ENCODE data around the gene MUC12.
"Not testable (repeated sequence)": the region's sequence is repeated elsewhere in the genome, so short reads cannot be mapped to it uniquely, and the experiment has no call there.

MUC12 gene

GRCh38 chr7:100984241-100984918 is 15.0 kb downstream of the MUC12 start:
- H3K36me3 Mint-ChIP-seq (ENCODE audit: insufficient read depth); H3K27me3 Mint-ChIP-seq; DNase-seq; H3K9me3 Mint-ChIP-seq; ATAC-seq (replicated peaks); H3K4me1 Mint-ChIP-seq (ENCODE audit: low read depth in 2 of 2); H3K4me3 Mint-ChIP-seq: not testable (repeated sequence)
- peak overlapping the region; percentile 32 to 58 for H3K27ac Mint-ChIP-seq

GRCh38 chr7:100985033-100985797 is 15.8 kb downstream of the MUC12 start:
- not testable (repeated sequence) for H3K9me3 Mint-ChIP-seq; H3K4me3 Mint-ChIP-seq; ATAC-seq (replicated peaks); H3K36me3 Mint-ChIP-seq (ENCODE audit: insufficient read depth); H3K27ac Mint-ChIP-seq; DNase-seq; H3K4me1 Mint-ChIP-seq (ENCODE audit: low read depth in 2 of 2); H3K27me3 Mint-ChIP-seq

GRCh38 chr7:100991631-100992030 is 22.3 kb downstream of the MUC12 start:
- H3K9me3 Mint-ChIP-seq, result no peaks in the 10 kb centered on the region
- H3K27ac Mint-ChIP-seq, result no peak overlapping the region
- no peaks in the 10 kb centered on the region for H3K36me3 Mint-ChIP-seq (ENCODE audit: insufficient read depth)
- no peak for DNase-seq
- H3K4me1 Mint-ChIP-seq (ENCODE audit: low read depth in 2 of 2), result no peaks in the 10 kb centered on the region
- no peaks in the 10 kb centered on the region for H3K27me3 Mint-ChIP-seq
- ATAC-seq (replicated peaks), result no peak
- no peak overlapping the region for H3K4me3 Mint-ChIP-seq

GRCh38 chr7:100992280-100992679 is 22.9 kb downstream of the MUC12 start:
- not testable (repeated sequence) for H3K36me3 Mint-ChIP-seq (ENCODE audit: insufficient read depth); H3K4me3 Mint-ChIP-seq; H3K27me3 Mint-ChIP-seq; H3K4me1 Mint-ChIP-seq (ENCODE audit: low read depth in 2 of 2); H3K27ac Mint-ChIP-seq; DNase-seq; H3K9me3 Mint-ChIP-seq; ATAC-seq (replicated peaks)

GRCh38 chr7:100994671-100995070 is 25.3 kb downstream of the MUC12 start:
- not testable (repeated sequence) for DNase-seq; H3K4me3 Mint-ChIP-seq; H3K4me1 Mint-ChIP-seq (ENCODE audit: low read depth in 2 of 2); H3K27ac Mint-ChIP-seq; ATAC-seq (replicated peaks); H3K27me3 Mint-ChIP-seq; H3K9me3 Mint-ChIP-seq; H3K36me3 Mint-ChIP-seq (ENCODE audit: insufficient read depth)

- not testable (repeated sequence) for H3K27ac Mint-ChIP-seq; ATAC-seq (replicated peaks); DNase-seq; H3K4me3 Mint-ChIP-seq; H3K36me3 Mint-ChIP-seq (ENCODE audit: insufficient read depth); H3K27me3 Mint-ChIP-seq; H3K9me3 Mint-ChIP-seq; H3K4me1 Mint-ChIP-seq (ENCODE audit: low read depth in 2 of 2)
Measured at GRCh38 chr7:100998530-100998929, 29.2 kb downstream of the MUC12 start.

- DNase-seq; H3K4me1 Mint-ChIP-seq (ENCODE audit: low read depth in 2 of 2); H3K27ac Mint-ChIP-seq; ATAC-seq (replicated peaks); H3K4me3 Mint-ChIP-seq; H3K36me3 Mint-ChIP-seq (ENCODE audit: insufficient read depth); H3K27me3 Mint-ChIP-seq; H3K9me3 Mint-ChIP-seq: not testable (repeated sequence)
Measured at GRCh38 chr7:100999334-100999733, 30.0 kb downstream of the MUC12 start.

GRCh38 chr7:101000025-101000424 is 30.7 kb downstream of the MUC12 start:
- ATAC-seq (replicated peaks); H3K27ac Mint-ChIP-seq; H3K4me1 Mint-ChIP-seq (ENCODE audit: low read depth in 2 of 2); H3K9me3 Mint-ChIP-seq; H3K4me3 Mint-ChIP-seq; H3K27me3 Mint-ChIP-seq; DNase-seq; H3K36me3 Mint-ChIP-seq (ENCODE audit: insufficient read depth): not testable (repeated sequence)

GRCh38 chr7:101002333-101002732 is 33.0 kb downstream of the MUC12 start:
- not testable (repeated sequence) for DNase-seq; H3K27me3 Mint-ChIP-seq; H3K27ac Mint-ChIP-seq; H3K36me3 Mint-ChIP-seq (ENCODE audit: insufficient read depth); H3K4me1 Mint-ChIP-seq (ENCODE audit: low read depth in 2 of 2); H3K4me3 Mint-ChIP-seq; H3K9me3 Mint-ChIP-seq; ATAC-seq (replicated peaks)

GRCh38 chr7:101007361-101007760 is 38.0 kb downstream of the MUC12 start:
- ATAC-seq (replicated peaks); H3K4me3 Mint-ChIP-seq; H3K9me3 Mint-ChIP-seq; H3K4me1 Mint-ChIP-seq (ENCODE audit: low read depth in 2 of 2); H3K36me3 Mint-ChIP-seq (ENCODE audit: insufficient read depth); DNase-seq; H3K27ac Mint-ChIP-seq; H3K27me3 Mint-ChIP-seq: not testable (repeated sequence)

GRCh38 chr7:101009629-101010028 is 40.3 kb downstream of the MUC12 start:
- no peak overlapping the region for H3K27ac Mint-ChIP-seq
- peaks cover 0 to 9% of the 10 kb centered on the region in 2 donors for H3K4me1 Mint-ChIP-seq (ENCODE audit: low read depth in 2 of 2)
- H3K27me3 Mint-ChIP-seq, result no peaks in the 10 kb centered on the region
- ATAC-seq (replicated peaks), result no peak
- peaks cover 6% of the 10 kb centered on the region for H3K36me3 Mint-ChIP-seq (ENCODE audit: insufficient read depth)
- H3K4me3 Mint-ChIP-seq, result no peak overlapping the region
- no peak for DNase-seq
- no peaks in the 10 kb centered on the region for H3K9me3 Mint-ChIP-seq

- H3K9me3 Mint-ChIP-seq, result no peaks in the 10 kb centered on the region
- ATAC-seq (replicated peaks), result no peak
- H3K27me3 Mint-ChIP-seq, result no peaks in the 10 kb centered on the region
- H3K27ac Mint-ChIP-seq, result no peak overlapping the region
- H3K36me3 Mint-ChIP-seq (ENCODE audit: insufficient read depth), result peaks cover 6% of the 10 kb centered on the region
- H3K4me1 Mint-ChIP-seq (ENCODE audit: low read depth in 2 of 2), result peaks cover 11 to 27% of the 10 kb centered on the region in 2 donors
- no peak overlapping the region for H3K4me3 Mint-ChIP-seq
- no peak for DNase-seq
Measured at GRCh38 chr7:101012931-101013330, 43.6 kb downstream of the MUC12 start.

- peak overlapping the region; percentile 90 to 91 for H3K4me3 Mint-ChIP-seq
- no peaks in the 10 kb centered on the region for H3K27me3 Mint-ChIP-seq
- H3K36me3 Mint-ChIP-seq (ENCODE audit: insufficient read depth), result peaks cover 6% of the 10 kb centered on the region
- no peak for DNase-seq
- no peaks in the 10 kb centered on the region for H3K9me3 Mint-ChIP-seq
- no peak for ATAC-seq (replicated peaks)
- peak overlapping the region; percentile 94 to 97 for H3K27ac Mint-ChIP-seq
- peaks cover 18 to 33% of the 10 kb centered on the region in 2 donors for H3K4me1 Mint-ChIP-seq (ENCODE audit: low read depth in 2 of 2)
Measured at GRCh38 chr7:101015626-101016025, 46.3 kb downstream of the MUC12 start.
